GM19240 (cell line): ENCODE results near the gene ACVR2A.

Source experiments
- DNase-seq: peaks from one replicate; pipeline ENCODE4 v3.0.0; 2011; ENCODE audit warnings: low spot score; ENCODE audit not compliant: insufficient read length

Gene ACVR2A

DNA sequence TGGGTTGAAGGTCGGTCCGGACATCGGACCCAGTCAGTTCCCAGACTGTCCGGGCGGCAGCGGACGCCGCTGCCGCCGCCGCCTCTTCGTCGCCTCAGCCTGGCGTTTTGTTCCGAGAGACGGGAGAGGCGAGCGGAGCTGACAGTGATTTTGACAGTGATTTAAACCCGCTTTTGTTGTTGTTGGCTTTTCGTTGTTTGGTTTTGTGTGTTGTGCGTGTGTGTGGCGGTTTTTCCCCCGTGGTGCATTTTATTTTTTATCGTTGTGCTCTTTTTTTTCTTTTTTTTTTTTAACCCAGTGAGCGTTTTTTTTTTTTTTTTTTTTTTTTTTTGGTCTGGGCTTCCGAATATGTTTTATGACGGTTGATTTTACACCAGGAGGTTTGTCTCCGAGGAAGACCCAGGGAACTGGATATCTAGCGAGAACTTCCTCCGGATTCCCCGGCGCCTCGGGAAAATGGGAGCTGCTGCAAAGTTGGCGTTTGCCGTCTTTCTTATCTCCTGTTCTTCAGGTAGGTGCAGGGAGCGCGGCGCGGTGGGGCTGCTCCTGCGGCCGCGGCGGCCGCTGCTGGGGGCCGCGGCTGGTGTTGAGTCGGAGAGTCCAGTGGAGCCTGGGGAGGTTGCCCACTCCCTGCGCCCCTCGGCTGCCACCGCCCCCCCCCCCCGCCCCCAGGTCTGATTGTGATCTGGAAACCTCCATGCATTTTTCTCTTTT, at the start of gene ACVR2A:
Gene ACVR2A (plus strand): TSS at position 333 of the 714 bp plus-strand sequence. CDS start 124 bp downstream, at position 457.
- DNase-seq, result no peak

DNA sequence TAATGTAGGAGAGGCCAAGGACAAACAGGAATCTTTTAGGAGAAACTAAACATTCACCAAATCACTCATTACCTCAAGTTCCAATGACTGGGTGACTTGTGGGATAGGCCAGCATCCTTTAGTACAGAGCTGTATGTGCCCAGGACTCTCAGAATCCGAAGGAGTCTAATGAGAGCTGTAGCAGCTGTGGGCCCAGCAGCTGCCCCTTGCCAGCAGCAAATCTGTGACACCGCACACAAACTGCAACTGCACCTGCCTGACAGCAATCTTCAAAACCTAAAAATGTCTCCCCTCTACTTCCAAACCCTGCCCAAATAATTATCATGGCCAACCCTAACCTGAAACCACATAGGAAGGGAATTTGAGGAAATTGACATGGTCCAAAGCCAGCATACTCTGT, 44.5 kb upstream of the ACVR2A start:
- DNase-seq, result no peak

DNA sequence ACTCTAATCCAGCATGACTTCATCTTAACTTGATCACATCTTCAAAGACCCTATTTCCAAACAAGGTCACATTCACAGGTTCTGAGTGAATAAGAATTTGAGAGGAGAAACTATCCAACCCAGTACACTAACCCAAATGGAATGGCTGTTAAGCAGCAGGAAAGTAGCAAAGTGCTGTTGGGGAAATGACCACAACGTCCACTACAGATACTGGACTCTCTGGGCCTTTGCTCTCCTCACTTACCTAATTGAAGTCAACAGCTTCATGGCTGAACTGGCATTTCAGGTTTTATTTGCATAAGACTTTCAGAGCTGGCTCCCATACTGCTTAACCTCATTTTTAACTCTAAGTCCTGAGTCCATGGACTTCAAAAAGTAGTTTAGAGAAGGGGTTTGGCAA, 38.0 kb upstream of the ACVR2A start:
- DNase-seq, result no peak

DNA sequence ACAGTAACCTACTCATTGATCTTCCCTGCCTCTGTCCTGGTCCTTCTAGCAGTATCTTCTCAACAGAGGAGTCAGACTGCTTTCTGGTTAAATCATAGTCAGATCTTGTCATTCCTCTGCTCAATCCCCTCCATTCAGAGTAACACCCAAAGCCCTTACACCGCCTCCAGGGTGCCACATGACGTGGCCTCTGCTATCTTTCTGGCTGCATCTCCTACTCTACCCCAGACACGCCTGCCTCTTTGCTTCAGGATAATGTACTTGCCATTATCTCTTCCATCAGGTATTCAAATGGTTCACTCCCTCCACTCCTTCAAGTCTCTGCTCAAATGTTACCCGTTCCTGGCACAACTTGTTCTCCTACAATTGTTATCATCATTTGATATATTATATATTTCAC, 36.3 kb upstream of the ACVR2A start:
- no peak for DNase-seq

DNA sequence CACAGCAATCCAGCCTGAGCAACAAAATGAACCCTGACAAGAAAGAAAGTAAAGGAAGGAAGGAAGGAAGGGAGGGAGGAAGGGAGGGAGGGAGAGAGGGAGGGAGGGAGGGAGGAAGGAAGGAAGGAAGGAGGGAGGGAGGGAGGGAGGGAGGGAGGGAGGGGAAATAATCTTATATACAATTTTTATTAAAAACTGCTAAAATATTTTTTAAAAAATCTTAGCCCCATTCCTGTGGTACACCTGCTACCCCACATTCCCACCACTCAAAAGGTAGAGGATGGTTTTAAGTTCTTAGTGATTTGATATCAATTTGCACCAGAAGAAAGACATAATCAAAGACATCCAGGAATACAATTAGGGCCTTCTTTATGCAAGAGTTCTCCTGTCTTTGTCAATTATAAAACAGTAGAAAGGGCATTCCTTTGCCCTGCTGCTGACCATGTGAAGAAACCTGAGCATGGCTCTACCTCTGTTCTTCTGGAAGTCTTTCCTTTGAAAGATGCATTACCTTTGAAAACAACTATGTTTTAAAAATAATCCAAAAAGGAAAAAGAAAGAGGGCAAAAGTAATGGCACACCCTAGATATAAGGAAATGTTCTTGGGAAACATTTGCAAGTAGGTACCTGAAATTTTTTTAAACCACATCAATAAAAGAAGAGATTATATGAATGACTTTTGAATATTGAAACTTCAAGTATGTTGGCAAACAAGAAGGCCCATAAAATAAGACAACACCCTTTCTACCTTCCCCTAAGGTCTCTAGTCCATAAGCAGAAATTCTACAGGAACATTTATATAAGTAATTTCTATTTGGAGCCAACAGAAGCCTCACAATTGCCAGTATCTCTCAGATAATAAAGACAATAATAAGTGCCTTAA, 33.7 kb upstream of the ACVR2A start:
- DNase-seq, result no peak

DNA sequence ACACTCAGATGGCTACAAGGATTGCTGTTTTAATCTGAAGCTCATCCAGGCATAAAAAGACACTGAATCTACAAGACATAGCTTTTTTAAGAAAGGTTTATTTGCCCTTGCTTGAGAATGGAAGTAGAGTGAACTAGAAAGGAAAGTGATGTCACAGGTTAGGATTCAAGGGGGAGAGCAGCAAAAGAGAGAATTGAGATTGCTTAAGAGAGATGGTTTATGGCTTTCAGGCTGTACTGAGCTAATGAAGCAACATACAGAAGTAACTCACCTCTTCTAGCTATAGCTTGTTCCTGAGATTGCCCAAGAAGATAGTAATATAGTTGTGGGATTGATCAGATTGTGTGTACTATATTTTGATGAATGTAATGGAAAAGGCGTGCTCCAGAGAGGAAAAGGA, 26.1 kb upstream of the ACVR2A start:
- DNase-seq, result no peak

DNA sequence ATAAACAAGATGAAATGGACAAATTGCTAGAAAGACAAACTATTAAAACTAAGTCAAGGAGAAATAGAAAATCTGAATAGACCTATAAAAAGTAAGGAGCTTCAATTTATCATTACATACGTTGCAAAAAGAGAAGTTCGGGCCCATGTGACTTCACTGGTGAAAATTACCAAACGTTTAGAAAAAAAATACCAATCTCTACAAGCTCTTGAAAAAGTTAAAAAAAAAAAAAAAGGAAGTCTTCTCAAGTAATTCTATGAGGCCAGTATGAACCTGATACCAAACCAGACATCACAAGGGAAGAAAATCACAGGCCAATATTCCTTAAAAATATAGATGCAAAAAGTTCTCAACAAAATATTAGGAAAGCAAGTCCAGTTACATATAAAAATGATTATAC, 20.2 kb upstream of the ACVR2A start:
- no peak for DNase-seq

DNA sequence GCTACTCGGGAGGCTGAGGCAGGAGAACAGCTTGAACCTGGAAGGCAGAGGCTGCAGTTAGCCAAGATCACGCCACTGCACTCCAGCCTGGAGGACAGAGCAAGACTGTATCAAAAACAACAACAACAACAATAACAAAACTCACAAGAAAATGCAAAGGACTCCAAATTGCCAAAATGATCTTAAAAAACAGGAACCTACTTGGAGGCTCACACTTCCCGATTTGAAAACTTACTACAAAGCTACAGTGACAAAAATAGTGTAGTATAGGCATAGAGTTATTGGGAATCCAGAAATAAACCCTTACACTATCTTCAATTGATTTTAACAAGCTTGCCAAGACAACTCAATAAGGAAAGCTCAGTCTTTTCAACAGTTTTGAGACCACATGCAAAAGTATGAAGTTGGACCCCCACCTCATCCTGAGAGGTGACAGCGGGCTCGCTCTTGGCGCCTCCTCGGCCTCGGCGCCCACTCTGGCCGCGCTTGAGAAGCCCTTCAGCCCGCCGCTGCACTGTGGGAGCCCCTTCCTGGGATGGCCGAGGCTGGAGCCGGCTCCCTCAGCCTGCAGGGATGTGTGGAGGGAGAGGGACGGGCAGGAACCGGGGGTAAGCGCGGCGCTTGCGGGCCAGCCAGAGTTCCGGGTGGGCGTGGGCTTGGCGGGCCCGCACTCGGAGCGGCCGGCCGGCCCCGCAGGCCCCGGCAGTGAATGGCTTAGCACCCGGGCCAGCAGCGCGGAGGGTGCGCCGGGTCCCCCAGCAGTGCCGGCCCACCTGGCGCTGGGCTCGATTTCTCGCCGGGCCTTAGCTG, 18.3 kb upstream of the ACVR2A start:
- DNase-seq, result no peak

DNA sequence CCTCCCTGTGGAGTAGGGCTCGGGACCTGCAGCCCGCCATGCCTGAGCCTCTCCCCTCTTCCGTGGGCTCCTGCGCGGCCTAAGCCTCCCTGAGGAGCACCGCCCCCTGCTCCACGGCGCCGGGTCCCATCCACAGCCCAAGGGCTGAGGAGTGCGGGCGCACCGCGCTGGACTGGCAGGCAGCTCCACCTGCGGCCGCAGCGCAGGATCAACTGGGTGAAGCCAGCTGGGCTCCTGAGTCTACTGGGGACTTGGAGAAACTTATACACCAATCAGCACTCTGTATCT, 17.8 kb upstream of the ACVR2A start:
- no peak for DNase-seq

DNA sequence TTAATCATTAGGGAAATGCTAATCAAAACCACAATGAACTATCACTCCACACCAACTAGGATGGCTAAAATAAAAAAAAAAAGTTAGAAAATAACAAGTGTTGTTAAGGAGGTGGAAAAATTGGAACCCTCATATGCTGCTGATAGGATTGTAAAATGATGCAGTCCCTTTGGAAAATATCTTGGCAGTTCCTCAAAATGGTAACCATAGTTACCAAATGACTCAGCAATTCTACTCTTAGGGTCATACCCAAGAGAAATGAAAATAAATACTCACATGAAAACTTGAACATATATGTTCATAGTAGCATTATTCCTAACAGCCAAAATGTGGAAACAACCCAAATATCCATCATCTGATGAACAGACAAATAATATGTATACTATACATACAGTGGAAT, 15.7 kb upstream of the ACVR2A start:
- DNase-seq, result no peak

DNA sequence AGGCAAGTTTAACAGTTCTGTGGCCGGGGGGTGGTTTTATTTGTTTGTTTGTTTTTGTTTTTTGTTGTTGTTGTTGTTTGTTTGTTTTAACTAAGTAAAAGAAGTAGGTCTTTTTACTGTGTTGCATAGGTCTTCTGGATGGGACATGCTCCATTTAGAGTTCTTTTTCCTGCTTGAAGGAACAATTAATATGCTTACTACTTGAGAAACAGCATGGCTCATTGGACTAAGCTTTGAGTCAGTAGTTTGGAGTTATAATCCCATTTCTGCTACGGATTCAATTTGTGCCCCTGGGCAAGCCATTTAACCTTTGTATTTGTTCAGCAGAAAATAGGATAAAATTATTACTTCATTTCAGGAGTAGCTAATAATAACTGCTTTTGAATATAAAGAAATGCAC, 8.7 kb upstream of the ACVR2A start:
- no peak for DNase-seq

DNA sequence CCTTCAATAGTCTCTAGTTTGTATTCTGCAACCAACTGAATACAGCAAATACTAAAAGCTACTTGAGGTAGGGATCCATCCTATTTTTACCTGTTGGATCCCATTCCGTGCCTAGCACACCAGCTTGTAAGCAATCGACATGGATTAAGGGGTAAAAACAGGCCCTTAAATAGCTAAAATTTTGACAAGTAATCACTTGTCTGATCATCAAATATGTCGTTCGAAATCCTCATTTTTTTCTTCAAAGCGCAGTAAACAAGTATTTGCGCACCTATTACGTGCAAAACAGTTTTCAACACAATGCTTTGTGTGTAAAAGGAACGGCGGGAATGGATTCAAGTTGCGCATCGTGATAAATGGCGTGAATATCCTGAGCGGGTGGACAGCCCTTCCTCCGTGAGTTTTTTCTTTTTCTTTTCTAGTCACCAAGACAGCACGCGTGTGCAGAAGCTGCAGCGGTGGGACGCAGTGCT, 1.4 kb upstream of the ACVR2A start:
- DNase-seq, result no peak

DNA sequence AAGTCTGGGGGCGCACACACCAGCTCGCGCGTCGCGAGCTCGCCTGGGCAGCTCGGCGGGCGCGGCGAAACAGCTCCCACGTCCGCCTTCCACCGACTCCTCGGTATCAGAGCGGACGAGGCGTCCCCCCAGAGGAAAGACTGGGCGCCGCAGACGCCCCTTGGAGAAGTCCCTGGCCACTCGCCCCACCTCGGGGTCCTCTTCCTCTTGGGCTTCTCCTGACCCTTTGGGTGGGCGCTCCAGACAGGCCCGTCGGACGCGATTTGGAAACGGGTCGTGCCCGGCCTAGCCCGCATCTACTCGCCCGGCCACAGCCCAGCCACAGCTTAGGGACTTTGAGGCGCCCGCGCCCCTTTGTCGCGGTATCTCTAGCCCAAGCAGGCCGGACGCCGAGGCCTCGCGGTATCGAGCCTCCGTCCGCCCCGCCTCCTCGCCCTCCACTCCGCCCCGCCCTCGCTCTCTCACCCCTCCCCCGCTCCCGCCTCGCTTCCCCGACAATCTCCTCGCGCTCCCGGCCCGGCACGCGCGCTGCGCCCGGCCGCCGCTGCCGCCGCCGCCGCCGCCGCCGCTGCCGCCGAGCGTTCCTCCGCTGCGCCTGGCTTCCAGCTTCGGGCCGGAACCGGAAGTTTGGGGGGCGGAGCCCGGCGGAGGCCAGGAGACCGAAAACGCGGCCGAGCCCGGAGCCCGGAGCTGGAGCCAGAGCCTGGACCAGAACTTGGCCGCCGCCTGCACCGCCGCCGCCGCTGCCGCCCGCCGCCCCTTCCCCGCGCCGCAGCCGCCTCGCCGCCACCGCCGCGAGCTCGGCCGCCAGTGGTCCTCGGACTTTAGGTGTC, 749 bp upstream of the ACVR2A start:
- DNase-seq, result peak; percentile 83

DNA sequence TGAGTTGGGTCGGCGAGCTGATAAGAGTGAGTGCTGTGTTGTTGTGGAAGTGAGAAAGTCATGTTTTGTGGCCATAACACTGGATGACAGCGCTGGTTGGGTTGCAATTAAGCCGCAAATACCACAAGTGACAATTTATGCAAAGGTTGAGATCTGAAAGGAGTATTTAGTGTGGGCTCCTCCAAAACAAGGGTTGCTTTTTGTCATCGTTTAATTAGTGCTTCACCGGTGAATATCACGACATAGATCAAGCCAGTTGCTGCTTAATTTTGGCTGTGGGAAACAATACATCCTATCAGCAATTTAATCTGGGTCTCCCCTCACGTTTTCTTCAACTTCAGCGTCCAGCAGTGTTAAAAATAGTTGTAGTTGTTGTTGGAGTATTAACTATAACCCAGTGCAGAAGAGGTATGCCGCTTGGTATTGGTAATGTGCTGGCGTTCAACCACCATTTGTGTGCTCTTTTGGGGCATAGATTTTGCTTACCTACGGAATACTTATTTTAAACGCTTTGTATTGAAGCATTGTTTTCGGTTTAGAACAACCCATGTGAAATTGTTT, 662 bp downstream of the ACVR2A start:
- DNase-seq, result peak; percentile 24

DNA sequence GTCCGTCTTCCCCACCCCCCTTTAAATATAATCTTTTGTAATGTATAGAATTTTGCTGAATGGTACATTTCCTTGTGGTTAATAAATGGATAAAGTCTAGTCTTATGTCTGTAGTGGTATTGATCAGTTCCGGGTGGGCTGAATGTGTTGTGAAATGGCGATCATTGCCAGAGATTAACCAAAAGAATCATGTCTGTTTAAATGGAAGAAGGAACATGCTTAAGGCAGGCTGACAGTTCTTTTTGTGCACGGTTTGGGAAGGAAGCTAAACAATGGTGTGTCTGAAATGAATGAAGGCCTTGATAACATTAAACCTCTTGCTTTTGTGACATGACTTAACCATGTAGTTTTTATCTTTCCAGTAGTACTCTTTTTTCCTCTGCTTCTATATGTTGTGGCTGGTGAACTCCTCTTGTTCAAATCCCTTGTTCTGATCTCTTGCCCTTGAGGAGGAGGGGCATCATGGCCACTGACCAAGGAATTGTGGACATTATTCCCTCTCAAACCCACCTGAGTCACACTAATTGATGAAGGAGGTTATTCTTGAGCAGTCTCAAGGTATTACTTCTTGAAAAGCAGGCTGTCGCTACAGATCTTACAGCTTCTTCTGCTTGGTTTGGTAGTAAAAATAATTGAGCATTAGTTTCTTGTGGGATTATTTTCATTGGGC, 1.7 kb downstream of the ACVR2A start:
- DNase-seq, result no peak

DNA sequence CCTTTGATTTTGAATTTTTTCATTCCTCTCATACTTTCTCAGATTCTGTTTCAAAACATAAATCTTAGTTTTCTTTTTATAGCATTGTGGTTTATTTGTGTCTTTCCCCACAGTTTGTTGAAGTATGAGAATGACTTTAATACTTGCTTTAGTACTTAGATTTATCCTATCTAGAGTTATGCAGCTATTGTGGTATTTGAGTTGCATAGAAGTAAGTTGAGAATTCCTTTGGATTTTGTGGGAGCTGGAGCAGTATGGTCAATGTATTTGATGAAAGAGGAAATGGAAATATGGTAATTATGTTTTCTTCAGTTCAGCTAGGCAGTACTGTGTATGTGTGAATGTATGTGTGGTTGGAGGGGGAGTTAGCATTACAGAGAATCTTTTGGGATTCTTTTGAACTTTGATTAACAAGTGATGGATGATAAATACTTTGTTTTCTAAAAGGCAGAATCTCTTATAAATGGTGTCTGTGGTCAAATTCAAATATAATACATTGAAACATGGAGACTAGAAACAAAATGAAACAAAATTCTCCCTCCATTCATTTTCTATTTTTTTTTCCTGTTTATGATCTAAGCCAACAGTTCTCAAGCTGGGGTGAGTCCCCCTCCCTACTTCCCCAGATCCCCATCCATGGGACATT, 3.0 kb downstream of the ACVR2A start:
- no peak for DNase-seq

DNA sequence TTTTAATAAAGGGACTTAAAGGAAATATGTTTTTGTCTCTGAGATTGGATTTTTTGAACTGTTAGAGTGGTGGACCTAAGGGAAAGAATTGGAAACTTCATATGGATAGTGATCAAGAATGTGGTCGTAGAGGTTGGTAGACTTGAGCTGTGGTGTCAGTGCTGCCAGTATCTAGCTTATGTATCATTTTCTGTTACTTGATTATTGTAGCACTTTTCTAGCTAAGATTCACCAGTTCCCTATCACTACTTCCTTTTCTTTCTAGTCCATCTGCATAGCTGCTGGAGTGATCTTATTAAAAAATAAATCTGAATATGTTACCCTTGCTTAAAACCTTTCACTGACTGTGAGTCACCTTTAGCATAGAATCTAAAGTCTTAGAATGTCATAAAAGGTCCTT, 6.0 kb downstream of the ACVR2A start:
- DNase-seq, result no peak

DNA sequence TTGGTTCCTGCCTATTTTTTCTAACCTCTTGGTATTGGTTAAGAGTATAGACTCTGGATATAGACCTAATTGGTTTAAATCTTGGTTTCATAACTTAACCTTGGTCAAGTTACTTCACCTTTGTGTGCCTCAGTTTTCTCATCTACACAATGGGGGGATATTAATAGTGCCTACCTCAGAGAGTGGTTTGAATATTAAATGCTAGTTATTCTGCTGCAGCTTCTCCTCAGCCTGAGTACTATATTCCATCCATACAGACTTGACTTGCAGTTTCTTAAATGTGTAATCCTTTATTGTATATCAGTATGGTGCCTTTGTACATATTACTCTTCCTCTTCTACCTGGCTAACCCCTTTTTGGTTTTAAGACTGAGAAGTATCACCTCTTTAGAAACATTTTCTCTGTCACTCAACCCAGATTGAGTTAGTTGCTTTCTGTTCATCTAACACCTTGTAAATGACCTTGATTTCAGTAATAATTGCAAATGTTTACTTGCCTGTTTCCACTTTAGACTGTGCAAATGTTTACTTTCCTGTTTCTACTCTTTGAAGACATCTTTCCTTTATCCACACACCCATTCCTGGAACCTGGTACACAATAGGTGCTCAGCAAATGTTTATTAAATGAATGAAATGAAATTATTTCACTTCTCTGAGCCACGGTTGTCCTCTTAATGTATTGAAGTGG, 6.6 kb downstream of the ACVR2A start:
- DNase-seq, result no peak

DNA sequence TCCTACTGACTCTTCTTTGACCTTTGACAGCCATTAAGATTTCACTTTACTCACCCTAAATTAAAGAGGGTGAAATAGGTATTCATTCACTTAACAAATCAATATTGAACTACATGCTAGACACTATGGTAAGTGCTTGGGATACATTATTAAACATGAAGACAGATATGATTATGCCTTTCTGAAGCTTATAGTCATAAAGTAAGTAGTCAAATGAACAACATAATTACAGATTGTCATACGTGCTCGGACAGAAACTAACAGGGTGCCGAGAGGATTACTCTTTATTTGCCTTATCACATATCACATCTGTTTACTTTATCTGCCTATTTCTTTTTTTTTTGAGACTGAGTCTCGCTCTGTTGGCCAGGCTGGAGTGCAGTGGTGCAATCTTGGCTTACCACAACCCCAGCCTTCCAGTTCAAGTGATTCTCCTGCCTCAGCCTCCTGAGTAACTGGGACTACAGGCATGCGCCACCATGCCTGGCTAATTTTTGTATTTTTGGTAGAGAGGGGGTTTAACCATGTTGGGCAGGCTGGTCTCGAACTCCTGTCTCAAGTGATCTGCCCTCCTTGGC, 9.8 kb downstream of the ACVR2A start:
- DNase-seq, result no peak
